ENCODE results near the gene SUSD1. TPM values are rescaled to one million over a fixed set of nuclear protein-coding genes. Genes with fewer than 3 reads are reported as not detected.
"Not testable (repeated sequence)": the region's sequence is repeated elsewhere in the genome, so short reads cannot be mapped to it uniquely, and the experiment has no call there.

The SUSD1 gene
- polyA plus RNA-seq, 1 experiment, result 17.5 TPM

- Histone ChIP-seq H3K4me3 (ENCODE audit: low read depth, low read length) (no peak overlapping the region), H3K27me3 (ENCODE audit: control insufficient read depth, insufficient read depth, low read length) (no peaks in the 10 kb centered on the region), H3K36me3 (ENCODE audit: control insufficient read depth, insufficient read depth, low read length) (no peaks in the 10 kb centered on the region)
- ChIA-PET POLR2A (no interaction called here), CTCF (no interaction called here)
- DNase-seq (ENCODE audit: low read depth), result no peak
- TF ChIP-seq CTCF (IDR thresholded peaks at IDR 0.05; ENCODE audit: insufficient read depth, low read depth, low read length), result no peak
These were observed 30.3 kb downstream of the SUSD1 start for GRCh38 chr9:112144807-112145206.

GRCh38 chr9:112142420-112142819 is 32.7 kb downstream of the SUSD1 start:
- no peak for DNase-seq (ENCODE audit: low read depth)
- POLR2A ChIA-PET, result no interaction called here
- no peaks in the 10 kb centered on the region for H3K36me3 ChIP-seq (ENCODE audit: control insufficient read depth, insufficient read depth, low read length)
- H3K27me3 ChIP-seq (ENCODE audit: control insufficient read depth, insufficient read depth, low read length), result no peaks in the 10 kb centered on the region
- H3K4me3 ChIP-seq (ENCODE audit: low read depth, low read length), result no peak overlapping the region
- CTCF ChIA-PET, result no interaction called here
- no peak for TF ChIP-seq CTCF (IDR thresholded peaks at IDR 0.05; ENCODE audit: insufficient read depth, low read depth, low read length)

GRCh38 chr9:112140936-112141335 is 34.2 kb downstream of the SUSD1 start:
- no peaks in the 10 kb centered on the region for H3K27me3 ChIP-seq (ENCODE audit: control insufficient read depth, insufficient read depth, low read length)
- no peak for TF ChIP-seq CTCF (IDR thresholded peaks at IDR 0.05; ENCODE audit: insufficient read depth, low read depth, low read length)
- H3K4me3 ChIP-seq (ENCODE audit: low read depth, low read length), result no peak overlapping the region
- H3K36me3 ChIP-seq (ENCODE audit: control insufficient read depth, insufficient read depth, low read length), result no peaks in the 10 kb centered on the region
- POLR2A ChIA-PET, result no interaction called here
- CTCF ChIA-PET, result interaction anchor here (0.6 kb wide), 1 partner anchor 225 kb away, joined by 3 read pairs; no protein-coding TSS in a partner anchor
- no peak for DNase-seq (ENCODE audit: low read depth)

GRCh38 chr9:112137066-112137465 is 38.0 kb downstream of the SUSD1 start:
- Histone ChIP-seq H3K27me3 (ENCODE audit: control insufficient read depth, insufficient read depth, low read length) (no peaks in the 10 kb centered on the region), H3K4me3 (ENCODE audit: low read depth, low read length) (no peak overlapping the region), H3K36me3 (ENCODE audit: control insufficient read depth, insufficient read depth, low read length) (no peaks in the 10 kb centered on the region)
- ChIA-PET CTCF (no interaction called here), POLR2A (no interaction called here)
- no peak for TF ChIP-seq CTCF (IDR thresholded peaks at IDR 0.05; ENCODE audit: insufficient read depth, low read depth, low read length)
- DNase-seq (ENCODE audit: low read depth), result no peak

GRCh38 chr9:112135706-112136105 is 39.4 kb downstream of the SUSD1 start:
- H3K36me3 ChIP-seq (ENCODE audit: control insufficient read depth, insufficient read depth, low read length), result no peaks in the 10 kb centered on the region
- no peak for DNase-seq (ENCODE audit: low read depth)
- no peak overlapping the region for H3K4me3 ChIP-seq (ENCODE audit: low read depth, low read length)
- ChIA-PET CTCF (no interaction called here), POLR2A (no interaction called here)
- no peak for TF ChIP-seq CTCF (IDR thresholded peaks at IDR 0.05; ENCODE audit: insufficient read depth, low read depth, low read length)
- H3K27me3 ChIP-seq (ENCODE audit: control insufficient read depth, insufficient read depth, low read length), result no peaks in the 10 kb centered on the region

- POLR2A ChIA-PET; DNase-seq (ENCODE audit: low read depth); H3K27me3 ChIP-seq (ENCODE audit: control insufficient read depth, insufficient read depth, low read length); H3K4me3 ChIP-seq (ENCODE audit: low read depth, low read length); H3K36me3 ChIP-seq (ENCODE audit: control insufficient read depth, insufficient read depth, low read length): not testable (repeated sequence)
- CTCF ChIA-PET, result interaction anchor here (0.8 kb wide), 1 partner anchor 20 kb away, joined by 4 read pairs; no protein-coding TSS in a partner anchor
These were observed 41.3 kb downstream of the SUSD1 start for GRCh38 chr9:112133806-112134205.

Measured in BJ (cell line).